ENCODE measurements around the gene CABCOCO1.

CABCOCO1 gene

GRCh38 chr10:61628875-61629513, 33.7 kb upstream of the CABCOCO1 start:
- Histone ChIP-seq H3K36me3 (ENCODE audit: control insufficient read depth, insufficient read depth, low read length) (no peaks in the 10 kb centered on the region), H3K4me1 (ENCODE audit: control insufficient read depth, insufficient read depth, low read length) (no peaks in the 10 kb centered on the region), H3K27me3 (ENCODE audit: control insufficient read depth, insufficient read depth, low read length) (no peaks in the 10 kb centered on the region), H3K27ac (ENCODE audit: low read depth, low read length) (no peak overlapping the region), H3K9ac (ENCODE audit: low read length) (no peak overlapping the region), H3K4me3 (ENCODE audit: low read length) (no peak overlapping the region)

- Histone ChIP-seq H3K27me3 (ENCODE audit: control insufficient read depth, insufficient read depth, low read length) (no peaks in the 10 kb centered on the region), H3K27ac (ENCODE audit: low read depth, low read length) (no peak overlapping the region)
Observed at GRCh38 chr10:61629576-61629975, 33.2 kb upstream of the CABCOCO1 start.

GRCh38 chr10:61632057-61632670, 30.6 kb upstream of the CABCOCO1 start:
- no peak overlapping the region for H3K9ac ChIP-seq (ENCODE audit: low read length)
- no peak overlapping the region for H3K4me3 ChIP-seq (ENCODE audit: low read length)
- no peak overlapping the region for H3K27ac ChIP-seq (ENCODE audit: low read depth, low read length)
- H3K4me1 ChIP-seq (ENCODE audit: control insufficient read depth, insufficient read depth, low read length), result no peaks in the 10 kb centered on the region
- H3K36me3 ChIP-seq (ENCODE audit: control insufficient read depth, insufficient read depth, low read length), result no peaks in the 10 kb centered on the region
- no peaks in the 10 kb centered on the region for H3K27me3 ChIP-seq (ENCODE audit: control insufficient read depth, insufficient read depth, low read length)

More at GRCh38 chr10:61629576-61629975, 33.2 kb upstream of the CABCOCO1 start:
- no peaks in the 10 kb centered on the region for H3K36me3 ChIP-seq (ENCODE audit: control insufficient read depth, insufficient read depth, low read length)
- no peak overlapping the region for H3K9ac ChIP-seq (ENCODE audit: low read length)
- no peaks in the 10 kb centered on the region for H3K4me1 ChIP-seq (ENCODE audit: control insufficient read depth, insufficient read depth, low read length)
- no peak overlapping the region for H3K4me3 ChIP-seq (ENCODE audit: low read length)

- H3K27me3 ChIP-seq (ENCODE audit: control insufficient read depth, insufficient read depth, low read length), result no peaks in the 10 kb centered on the region
Observed at GRCh38 chr10:61633665-61634064, 29.1 kb upstream of the CABCOCO1 start.

GRCh38 chr10:61634746-61635145, 28.0 kb upstream of the CABCOCO1 start:
- Histone ChIP-seq H3K9ac (ENCODE audit: low read length) (no peak overlapping the region), H3K27ac (ENCODE audit: low read depth, low read length) (no peak overlapping the region), H3K27me3 (ENCODE audit: control insufficient read depth, insufficient read depth, low read length) (no peaks in the 10 kb centered on the region), H3K36me3 (ENCODE audit: control insufficient read depth, insufficient read depth, low read length) (no peaks in the 10 kb centered on the region), H3K4me3 (ENCODE audit: low read length) (no peak overlapping the region), H3K4me1 (ENCODE audit: control insufficient read depth, insufficient read depth, low read length) (no peaks in the 10 kb centered on the region)

More at GRCh38 chr10:61633665-61634064, 29.1 kb upstream of the CABCOCO1 start:
- H3K4me3 ChIP-seq (ENCODE audit: low read length), result no peak overlapping the region
- no peaks in the 10 kb centered on the region for H3K36me3 ChIP-seq (ENCODE audit: control insufficient read depth, insufficient read depth, low read length)
- H3K9ac ChIP-seq (ENCODE audit: low read length), result no peak overlapping the region
- H3K4me1 ChIP-seq (ENCODE audit: control insufficient read depth, insufficient read depth, low read length), result no peaks in the 10 kb centered on the region
- H3K27ac ChIP-seq (ENCODE audit: low read depth, low read length), result no peak overlapping the region

GRCh38 chr10:61635471-61635870, 27.3 kb upstream of the CABCOCO1 start:
- H3K27me3 ChIP-seq (ENCODE audit: control insufficient read depth, insufficient read depth, low read length), result no peaks in the 10 kb centered on the region
- H3K27ac ChIP-seq (ENCODE audit: low read depth, low read length), result no peak overlapping the region
- H3K4me3 ChIP-seq (ENCODE audit: low read length), result no peak overlapping the region
- H3K4me1 ChIP-seq (ENCODE audit: control insufficient read depth, insufficient read depth, low read length), result no peaks in the 10 kb centered on the region
- H3K36me3 ChIP-seq (ENCODE audit: control insufficient read depth, insufficient read depth, low read length), result no peaks in the 10 kb centered on the region
- no peak overlapping the region for H3K9ac ChIP-seq (ENCODE audit: low read length)

GRCh38 chr10:61635932-61636331, 26.8 kb upstream of the CABCOCO1 start:
- H3K36me3 ChIP-seq (ENCODE audit: control insufficient read depth, insufficient read depth, low read length), result no peaks in the 10 kb centered on the region
- H3K4me1 ChIP-seq (ENCODE audit: control insufficient read depth, insufficient read depth, low read length), result no peaks in the 10 kb centered on the region
- H3K4me3 ChIP-seq (ENCODE audit: low read length), result no peak overlapping the region
- no peak overlapping the region for H3K27ac ChIP-seq (ENCODE audit: low read depth, low read length)
- no peak overlapping the region for H3K9ac ChIP-seq (ENCODE audit: low read length)
- no peaks in the 10 kb centered on the region for H3K27me3 ChIP-seq (ENCODE audit: control insufficient read depth, insufficient read depth, low read length)

GRCh38 chr10:61639952-61640351, 22.8 kb upstream of the CABCOCO1 start:
- no peaks in the 10 kb centered on the region for H3K4me1 ChIP-seq (ENCODE audit: control insufficient read depth, insufficient read depth, low read length)
- H3K27me3 ChIP-seq (ENCODE audit: control insufficient read depth, insufficient read depth, low read length), result no peaks in the 10 kb centered on the region
- H3K9ac ChIP-seq (ENCODE audit: low read length), result no peak overlapping the region
- H3K4me3 ChIP-seq (ENCODE audit: low read length), result no peak overlapping the region
- no peak overlapping the region for H3K27ac ChIP-seq (ENCODE audit: low read depth, low read length)
- no peaks in the 10 kb centered on the region for H3K36me3 ChIP-seq (ENCODE audit: control insufficient read depth, insufficient read depth, low read length)

GRCh38 chr10:61640856-61641255, 21.9 kb upstream of the CABCOCO1 start:
- Histone ChIP-seq H3K4me1 (ENCODE audit: control insufficient read depth, insufficient read depth, low read length) (no peaks in the 10 kb centered on the region), H3K9ac (ENCODE audit: low read length) (no peak overlapping the region), H3K27ac (ENCODE audit: low read depth, low read length) (no peak overlapping the region), H3K4me3 (ENCODE audit: low read length) (no peak overlapping the region), H3K36me3 (ENCODE audit: control insufficient read depth, insufficient read depth, low read length) (no peaks in the 10 kb centered on the region), H3K27me3 (ENCODE audit: control insufficient read depth, insufficient read depth, low read length) (no peaks in the 10 kb centered on the region)

GRCh38 chr10:61642150-61642571, 20.6 kb upstream of the CABCOCO1 start:
- H3K27me3 ChIP-seq (ENCODE audit: control insufficient read depth, insufficient read depth, low read length), result no peaks in the 10 kb centered on the region
- no peak overlapping the region for H3K4me3 ChIP-seq (ENCODE audit: low read length)
- H3K9ac ChIP-seq (ENCODE audit: low read length), result no peak overlapping the region
- no peaks in the 10 kb centered on the region for H3K36me3 ChIP-seq (ENCODE audit: control insufficient read depth, insufficient read depth, low read length)
- H3K27ac ChIP-seq (ENCODE audit: low read depth, low read length), result no peak overlapping the region
- no peaks in the 10 kb centered on the region for H3K4me1 ChIP-seq (ENCODE audit: control insufficient read depth, insufficient read depth, low read length)

GRCh38 chr10:61642676-61643075, 20.1 kb upstream of the CABCOCO1 start:
- no peaks in the 10 kb centered on the region for H3K36me3 ChIP-seq (ENCODE audit: control insufficient read depth, insufficient read depth, low read length)
- H3K9ac ChIP-seq (ENCODE audit: low read length), result no peak overlapping the region
- no peaks in the 10 kb centered on the region for H3K27me3 ChIP-seq (ENCODE audit: control insufficient read depth, insufficient read depth, low read length)
- H3K4me1 ChIP-seq (ENCODE audit: control insufficient read depth, insufficient read depth, low read length), result no peaks in the 10 kb centered on the region
- no peak overlapping the region for H3K27ac ChIP-seq (ENCODE audit: low read depth, low read length)
- H3K4me3 ChIP-seq (ENCODE audit: low read length), result no peak overlapping the region

GRCh38 chr10:61643316-61643751, 19.4 kb upstream of the CABCOCO1 start:
- H3K27me3 ChIP-seq (ENCODE audit: control insufficient read depth, insufficient read depth, low read length), result no peaks in the 10 kb centered on the region
- H3K4me3 ChIP-seq (ENCODE audit: low read length), result no peak overlapping the region
- H3K27ac ChIP-seq (ENCODE audit: low read depth, low read length), result no peak overlapping the region
- no peak overlapping the region for H3K9ac ChIP-seq (ENCODE audit: low read length)
- H3K4me1 ChIP-seq (ENCODE audit: control insufficient read depth, insufficient read depth, low read length), result no peaks in the 10 kb centered on the region
- no peaks in the 10 kb centered on the region for H3K36me3 ChIP-seq (ENCODE audit: control insufficient read depth, insufficient read depth, low read length)

GRCh38 chr10:61653699-61654098, 9.0 kb upstream of the CABCOCO1 start:
- Histone ChIP-seq H3K36me3 (ENCODE audit: control insufficient read depth, insufficient read depth, low read length) (no peaks in the 10 kb centered on the region), H3K27me3 (ENCODE audit: control insufficient read depth, insufficient read depth, low read length) (no peaks in the 10 kb centered on the region), H3K4me1 (ENCODE audit: control insufficient read depth, insufficient read depth, low read length) (no peaks in the 10 kb centered on the region), H3K4me3 (ENCODE audit: low read length) (no peak overlapping the region), H3K9ac (ENCODE audit: low read length) (no peak overlapping the region), H3K27ac (ENCODE audit: low read depth, low read length) (no peak overlapping the region)
